ENCODE measurements around the gene ZNF419. TPM values are rescaled to one million over a fixed set of nuclear protein-coding genes. Genes with fewer than 3 reads are reported as not detected.
"Not testable (repeated sequence)": the region's sequence is repeated elsewhere in the genome, so short reads cannot be mapped to it uniquely, and the experiment has no call there.

Gene ZNF419
- total RNA-seq: 8.6 and 13.6 TPM in 2 replicates

- peak; percentile 47 for DNase-seq (ENCODE audit: low read depth, low spot score)
Observed at GRCh38 chr19:57487477-57488298, at the start of gene ZNF419. TSS of gene ZNF419 (plus strand) at chr19:57487750. CDS start at chr19:57487951, 201 bp downstream.

GRCh38 chr19:57437931-57438330, 49.6 kb upstream of the ZNF419 start:
- no peak for DNase-seq (ENCODE audit: low read depth, low spot score)

- DNase-seq (ENCODE audit: low read depth, low spot score): no peak
Observed at GRCh38 chr19:57438925-57439324, 48.6 kb upstream of the ZNF419 start.

DNA sequence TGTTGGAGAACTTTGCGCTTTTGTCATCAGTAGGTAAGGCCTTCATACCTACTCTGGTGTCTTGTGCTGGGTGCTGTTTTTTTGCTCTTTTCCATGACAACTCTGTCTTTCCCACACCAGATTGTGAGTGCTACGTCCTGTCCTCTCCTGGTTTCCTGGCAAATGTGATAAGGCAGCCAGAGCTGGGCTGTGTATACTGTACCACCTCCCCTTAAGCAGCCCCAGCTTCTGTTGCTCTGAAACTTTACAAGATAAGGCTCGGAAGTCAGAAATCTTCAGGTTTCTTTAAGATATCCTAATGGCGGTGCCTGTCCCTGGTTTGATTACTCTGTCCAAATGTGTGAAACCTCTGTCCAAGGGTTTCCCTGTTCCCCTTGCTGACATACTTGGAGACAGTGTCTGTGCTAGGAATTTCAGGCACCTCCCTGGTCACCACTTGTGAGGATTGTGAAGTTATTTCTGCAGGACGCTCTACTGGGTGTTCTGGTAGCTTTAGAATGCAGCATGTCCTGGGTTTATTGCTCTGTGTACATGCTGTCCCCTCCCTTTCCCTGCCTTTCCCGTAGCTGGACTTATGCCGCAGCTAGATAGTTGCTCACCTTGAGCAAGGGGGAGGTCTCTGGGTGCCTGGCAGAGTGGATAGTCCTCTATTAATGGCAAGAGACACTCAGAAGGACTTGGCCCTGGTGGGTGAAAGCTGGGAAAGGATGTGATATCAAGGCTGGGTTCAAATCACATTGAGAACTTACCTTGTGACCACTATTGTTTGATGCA, 45.4 kb upstream of the ZNF419 start:
- no peak for DNase-seq (ENCODE audit: low read depth, low spot score)

DNA sequence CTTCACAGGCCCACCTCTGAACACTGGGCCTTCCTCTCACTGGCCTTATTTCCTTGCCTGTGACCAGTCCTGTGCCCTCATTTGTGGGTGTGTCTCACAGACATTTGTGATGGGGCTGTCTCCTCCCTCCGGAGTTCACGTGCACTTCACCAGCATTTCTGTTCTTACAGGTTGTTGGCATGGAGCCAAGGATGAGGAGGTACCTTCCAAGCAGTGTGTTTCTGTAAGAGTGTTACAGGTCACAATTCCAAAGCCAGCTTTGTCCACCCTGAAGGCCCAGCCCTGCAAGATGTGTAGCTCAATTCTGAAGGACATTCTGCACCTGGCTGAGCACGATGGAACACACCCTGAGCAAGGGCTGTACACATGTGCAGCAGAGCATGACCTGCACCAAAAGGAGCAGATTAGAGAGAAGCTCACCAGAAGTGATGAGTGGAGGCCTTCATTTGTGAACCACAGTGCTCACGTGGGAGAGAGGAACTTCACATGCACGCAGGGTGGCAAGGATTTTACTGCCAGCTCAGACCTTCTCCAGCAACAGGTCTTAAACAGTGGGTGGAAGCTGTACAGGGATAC, 44.3 kb upstream of the ZNF419 start:
- DNase-seq (ENCODE audit: low read depth, low spot score): no peak

DNA sequence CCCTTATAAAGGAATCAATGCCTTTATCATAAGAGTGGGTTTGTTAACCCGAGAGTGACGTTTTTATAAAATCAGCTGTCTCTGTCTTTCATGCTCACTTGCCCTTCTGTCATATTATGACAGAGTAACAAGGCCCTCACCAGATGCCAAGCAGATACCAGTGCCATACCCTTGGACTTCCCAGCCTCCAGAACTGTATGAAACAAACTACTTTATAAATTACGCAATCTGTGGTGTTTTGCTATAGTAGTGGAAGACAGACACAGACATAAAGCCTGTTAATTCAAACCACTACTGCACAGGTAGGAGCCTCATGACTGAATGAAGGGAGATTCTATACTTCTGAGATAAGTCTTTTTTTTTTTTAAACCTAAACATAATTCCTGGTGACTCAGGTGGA, 35.2 kb upstream of the ZNF419 start:
- DNase-seq (ENCODE audit: low read depth, low spot score): no peak

DNA sequence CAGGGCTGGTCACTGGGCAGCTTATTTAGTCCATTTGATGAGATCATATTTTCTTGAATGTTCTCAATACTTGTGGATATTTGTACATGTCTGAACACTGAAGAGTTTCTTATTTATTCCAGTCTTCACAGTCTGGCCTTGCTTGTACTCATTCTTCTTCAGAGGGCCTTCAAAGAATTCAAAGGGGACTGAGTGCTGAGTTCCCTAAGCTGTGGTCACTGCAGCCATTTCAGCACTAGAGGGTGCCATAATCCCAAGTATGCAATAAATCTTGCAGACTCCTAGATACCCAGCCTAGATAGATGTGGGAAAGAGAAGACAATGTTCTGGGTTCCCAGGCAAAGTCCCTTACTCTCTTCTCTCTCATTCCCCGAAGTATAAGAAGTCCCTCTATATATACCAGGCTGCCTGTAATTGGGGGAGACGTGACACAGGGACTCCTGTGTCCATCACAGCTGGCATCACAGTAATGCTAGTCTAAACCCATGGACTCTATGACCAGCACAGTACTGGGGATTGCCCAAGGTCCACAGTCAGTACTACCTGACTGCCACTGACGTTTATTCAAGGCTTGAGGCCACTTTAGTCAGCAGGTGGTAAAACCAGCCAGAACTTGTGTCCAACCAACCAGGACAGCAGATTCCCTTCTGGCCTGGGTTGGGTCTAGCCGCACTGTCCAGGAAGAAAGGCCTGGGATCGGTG, 21.7 kb upstream of the ZNF419 start:
- no peak for DNase-seq (ENCODE audit: low read depth, low spot score)

- DNase-seq (ENCODE audit: low read depth, low spot score): no peak
Observed at GRCh38 chr19:57466489-57466888, 21.1 kb upstream of the ZNF419 start.

DNA sequence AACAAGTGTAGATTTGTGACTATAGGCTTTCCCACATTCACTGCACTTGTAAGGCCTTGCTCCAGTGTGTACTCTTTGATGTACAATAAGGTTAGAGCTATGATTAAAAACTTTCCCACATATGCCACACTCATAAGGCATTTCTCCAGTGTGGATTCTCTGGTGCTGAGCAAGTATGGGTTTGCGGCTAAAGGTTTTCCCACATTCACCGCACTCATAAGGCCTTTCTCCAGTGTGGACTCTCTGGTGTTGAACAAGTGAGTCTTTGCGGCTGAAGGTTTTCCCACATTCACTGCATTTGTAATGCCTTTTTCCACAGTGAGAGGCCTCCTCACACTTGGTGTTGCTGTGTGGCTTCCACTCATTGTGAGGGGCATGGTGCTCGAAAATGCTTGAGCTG, 13.9 kb upstream of the ZNF419 start:
- no peak for DNase-seq (ENCODE audit: low read depth, low spot score)

DNA sequence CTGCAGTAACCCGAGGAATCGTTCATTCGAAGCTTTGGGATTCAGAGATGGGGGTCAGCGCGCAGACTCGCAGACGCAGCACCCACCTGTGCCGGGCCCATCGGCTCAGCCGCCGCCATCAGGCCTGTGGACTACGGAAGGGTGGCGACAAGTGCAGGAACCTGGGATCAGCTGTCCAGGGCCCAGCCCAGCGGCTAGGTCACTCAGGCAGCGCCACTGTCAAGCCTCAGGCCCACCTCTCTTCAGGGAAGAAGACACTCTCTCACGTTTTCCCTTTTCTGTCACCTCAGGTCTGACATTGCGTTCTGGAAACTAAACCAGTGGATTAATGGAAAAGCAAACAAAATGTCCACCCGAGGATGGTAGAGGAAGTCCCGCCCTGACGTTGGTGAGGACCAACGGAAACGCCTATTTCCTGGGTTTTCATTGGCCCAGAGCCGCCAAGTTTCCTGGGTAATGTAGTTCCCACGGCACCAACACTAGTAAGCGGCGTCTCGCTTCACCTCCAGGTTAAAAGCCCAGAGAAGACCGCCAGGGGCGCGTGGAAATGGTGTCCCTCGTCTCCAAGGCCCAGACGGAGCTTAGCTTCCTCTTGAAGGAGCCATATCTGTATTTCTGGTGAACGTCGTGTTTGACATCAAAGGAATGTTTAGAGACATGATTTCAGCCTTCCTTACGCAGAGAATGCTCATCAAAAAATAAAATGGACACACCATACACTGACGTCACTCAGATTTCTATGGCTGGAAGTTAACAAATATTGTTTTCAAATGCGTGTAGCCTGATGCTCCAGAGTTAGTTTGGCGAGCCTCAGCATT, 10.2 kb upstream of the ZNF419 start, which contains the start of gene ZNF772:
Gene ZNF772, minus strand, starts transcription at position 376 of the 818 bp plus-strand sequence. Its CDS starts 257 bp downstream, at position 119.
- DNase-seq (ENCODE audit: low read depth, low spot score): peak; percentile 83

DNA sequence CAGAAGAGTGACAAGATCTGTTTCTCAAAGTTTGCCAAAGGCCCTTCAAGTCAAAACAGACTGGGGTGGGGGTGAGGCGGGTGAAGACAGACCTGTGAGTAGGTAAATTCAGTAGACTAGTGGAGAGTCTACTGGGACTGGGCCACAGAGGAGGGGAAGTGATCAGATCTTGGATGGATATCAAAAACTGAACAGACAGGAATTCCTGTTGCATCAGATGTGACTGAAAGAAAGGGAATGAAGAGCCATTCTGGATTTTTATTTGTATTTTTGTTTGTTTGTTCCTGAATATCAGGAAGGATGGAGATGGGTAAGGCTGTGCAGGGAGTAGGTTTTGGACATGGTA, 722 bp downstream of the ZNF419 start:
- DNase-seq (ENCODE audit: low read depth, low spot score): not testable (repeated sequence)

DNA sequence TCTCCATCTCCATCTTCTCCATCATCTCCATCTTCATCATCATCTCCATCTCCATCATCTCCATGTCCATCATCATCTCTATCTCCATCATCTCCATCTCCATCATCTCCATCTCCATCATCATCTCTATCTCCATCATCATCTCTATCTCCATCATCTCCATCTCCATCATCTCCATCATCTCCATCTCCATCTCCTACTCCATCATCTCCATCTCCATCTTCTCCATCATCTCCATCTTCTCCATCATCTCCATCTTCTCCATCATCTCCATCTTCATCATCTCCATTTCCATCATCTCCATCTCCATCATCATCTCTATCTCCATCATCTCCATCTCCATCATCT, 11.8 kb downstream of the ZNF419 start:
- not testable (repeated sequence) for DNase-seq (ENCODE audit: low read depth, low spot score)

DNA sequence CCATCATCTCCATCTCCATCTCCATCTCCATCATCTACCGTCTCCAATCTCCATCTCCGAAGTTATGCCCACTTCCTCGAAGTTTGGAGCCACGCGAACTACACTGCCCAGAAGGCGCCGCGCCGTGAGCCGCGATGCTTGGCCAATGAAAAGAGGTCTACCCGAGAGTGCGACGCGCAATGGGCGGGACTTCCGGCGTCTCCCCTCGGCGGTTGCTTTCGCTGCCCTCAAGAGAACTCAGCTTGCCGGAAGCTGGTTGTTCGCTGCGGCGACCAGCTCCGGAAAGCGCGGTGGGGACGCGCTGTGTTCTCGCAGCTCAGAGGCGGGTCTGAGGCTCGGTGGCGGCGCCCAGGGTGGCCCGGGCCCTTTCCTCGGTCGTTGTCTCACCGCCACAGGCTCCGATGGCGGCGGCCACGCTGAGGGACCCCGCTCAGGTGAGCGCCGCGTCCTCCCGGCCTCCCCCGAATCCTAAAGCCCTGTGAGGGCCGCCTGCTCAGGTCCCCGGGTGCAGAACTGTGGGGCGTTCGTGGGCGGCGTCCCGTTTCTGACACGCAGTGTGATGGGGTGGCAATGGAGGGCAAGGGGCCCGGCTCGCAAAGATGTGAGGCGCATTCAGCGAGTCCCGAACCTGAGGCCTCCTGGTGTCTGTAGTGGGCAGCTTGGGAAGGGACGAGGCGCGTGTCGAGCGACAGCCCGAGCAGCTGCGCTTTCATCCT, 12.3 kb downstream of the ZNF419 start, which contains the start of gene ZNF773:
Gene ZNF773, plus strand, starts transcription at position 259 of the 716 bp plus-strand sequence. Its CDS starts 143 bp downstream, at position 402.
- DNase-seq (ENCODE audit: low read depth, low spot score): peak; percentile 84

- DNase-seq (ENCODE audit: low read depth, low spot score): not testable (repeated sequence)
Observed at GRCh38 chr19:57500400-57500799, 12.8 kb downstream of the ZNF419 start.

GRCh38 chr19:57506163-57506562, 18.6 kb downstream of the ZNF419 start:
- no peak for DNase-seq (ENCODE audit: low read depth, low spot score)

- DNase-seq (ENCODE audit: low read depth, low spot score): no peak
Observed at GRCh38 chr19:57511484-57511883, 23.9 kb downstream of the ZNF419 start.

DNA sequence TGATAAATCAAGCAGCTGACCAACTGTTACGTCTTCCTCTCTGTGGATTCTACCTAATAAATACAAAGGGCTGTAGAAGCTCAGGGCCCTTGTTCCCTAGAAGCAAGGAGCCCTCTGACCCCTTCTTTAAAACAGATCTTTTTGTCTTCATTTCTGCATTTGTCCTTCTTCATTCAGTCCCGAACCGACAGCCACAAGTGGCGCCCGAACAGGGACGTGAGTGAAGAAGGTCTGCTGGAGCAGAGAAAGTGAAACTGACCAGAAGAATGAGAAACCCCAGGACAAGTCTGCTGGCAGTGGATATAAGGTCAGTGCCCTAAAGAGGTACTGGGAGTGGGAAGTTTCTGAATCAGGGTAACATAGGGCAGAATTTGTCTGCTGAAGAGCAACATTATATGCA, 25.3 kb downstream of the ZNF419 start:
- no peak for DNase-seq (ENCODE audit: low read depth, low spot score)

- no peak for DNase-seq (ENCODE audit: low read depth, low spot score)
Observed at GRCh38 chr19:57515255-57515654, 27.7 kb downstream of the ZNF419 start.

GRCh38 chr19:57518021-57518420, 30.5 kb downstream of the ZNF419 start:
- DNase-seq (ENCODE audit: low read depth, low spot score): not testable (repeated sequence)
